Liver (tissue), 9 donors: Measurements from ENCODE around the gene CYP11A1. TPM values are rescaled to one million over a fixed set of nuclear protein-coding genes. Genes with fewer than 3 reads are reported as not detected.

Experiments
- DNase-seq: peaks from one replicate; pipeline ENCODE4 v3.0.0-alpha.2; 2017; ENCODE audit warnings: low spot score
- H3K27ac ChIP-seq, 2 donors: one replicate each; pipeline ENCODE4 v1.7.0; 2013; ENCODE audit warnings: inconsistent platforms in 2 of 2, low read length in 2 of 2, control low read depth in 1 of 2, low read depth in 1 of 2, mild to moderate bottlenecking in 1 of 2
- H3K27me3 ChIP-seq, 4 donors: one replicate each; pipeline versions ENCODE4 v1.6.1 to v1.7.0; 2013; ENCODE audit warnings: low read length in 3 of 4, inconsistent platforms in 1 of 4, mild to moderate bottlenecking in 1 of 4, moderate library complexity in 1 of 4; ENCODE audit not compliant: control insufficient read depth in 4 of 4, insufficient read depth in 4 of 4
- H3K36me3 ChIP-seq, 4 donors: one replicate each; pipeline versions ENCODE4 v1.6.1 to v1.7.0; 2013; ENCODE audit warnings: low read length in 3 of 4, mild to moderate bottlenecking in 3 of 4, low read depth in 1 of 4, moderate library complexity in 1 of 4; ENCODE audit not compliant: control insufficient read depth in 4 of 4, insufficient read depth in 3 of 4
- H3K4me1 ChIP-seq, 4 donors: one replicate each; pipeline versions ENCODE4 v1.6.1 to v1.7.0; 2013; ENCODE audit warnings: low read length in 3 of 4, mild to moderate bottlenecking in 3 of 4, moderate library complexity in 1 of 4; ENCODE audit not compliant: control insufficient read depth in 4 of 4, insufficient read depth in 4 of 4
- H3K4me3 ChIP-seq, 3 donors: one replicate each; pipeline versions ENCODE4 v1.6.1 to v1.7.0; 2013; ENCODE audit warnings: low read length in 3 of 3, control low read depth in 1 of 3, low read depth in 1 of 3, mild to moderate bottlenecking in 1 of 3
- H3K9ac ChIP-seq, 2 donors: one replicate each; pipeline ENCODE4 v1.7.0; 2013; ENCODE audit warnings: low read length in 2 of 2, mild to moderate bottlenecking in 2 of 2, moderate library complexity in 2 of 2, control low read depth in 1 of 2, low read depth in 1 of 2
- H3K9me3 ChIP-seq, 4 donors: one replicate each; pipeline versions ENCODE4 v1.6.1 to v1.7.0; 2013; ENCODE audit warnings: low read length in 3 of 4; ENCODE audit not compliant: control insufficient read depth in 4 of 4
- ATF3 ChIP-seq: IDR thresholded peaks from 2 replicates; pipeline ENCODE4 v1.6.1; 2016; ENCODE audit warnings: antibody characterized with exemption
- CTCF ChIP-seq: fragments of 150-350 bp; IDR thresholded peaks from 2 replicates; pipeline ENCODE4 v1.5.1; 2017; ENCODE audit warnings: improper control_type of control experiment, low read depth, low read length; ENCODE audit not compliant: missing input control
- FOXA1 ChIP-seq: IDR thresholded peaks from 2 replicates; pipeline ENCODE4 v1.6.1; 2016; ENCODE audit warnings: antibody characterized with exemption
- FOXA2 ChIP-seq: IDR thresholded peaks from 2 replicates; pipeline ENCODE4 v1.6.1; 2016; ENCODE audit warnings: antibody characterized with exemption
- HNF4A ChIP-seq, 2 donors: conservative IDR thresholded peaks; 2 replicates each; pipeline ENCODE4 v1.6.1; 2016; ENCODE audit warnings: antibody characterized with exemption in 2 of 2, mild to moderate bottlenecking in 2 of 2
- HNF4G ChIP-seq: IDR thresholded peaks from 2 replicates; pipeline ENCODE4 v1.6.1; 2016; ENCODE audit warnings: antibody characterized with exemption
- JUND ChIP-seq, 2 donors: IDR thresholded peaks; 2 replicates each; pipeline ENCODE4 v1.6.1; 2016; ENCODE audit warnings: antibody characterized with exemption in 2 of 2
- MAX ChIP-seq: IDR thresholded peaks from 2 replicates; pipeline ENCODE4 v1.6.1; 2016; ENCODE audit warnings: antibody characterized with exemption
- NR2F2 ChIP-seq: IDR thresholded peaks from 2 replicates; pipeline ENCODE4 v1.6.1; 2016; ENCODE audit warnings: antibody characterized with exemption
- RAD21 ChIP-seq, 2 donors: IDR thresholded peaks; 2 replicates each; pipeline ENCODE4 v1.6.1; 2016; ENCODE audit warnings: antibody characterized with exemption in 2 of 2, mild to moderate bottlenecking in 2 of 2
- REST ChIP-seq: IDR thresholded peaks from 2 replicates; pipeline ENCODE4 v1.6.1; 2016; ENCODE audit warnings: antibody characterized with exemption, mild to moderate bottlenecking
- SP1 ChIP-seq: IDR thresholded peaks from 2 replicates; pipeline ENCODE4 v1.6.1; 2018; ENCODE audit warnings: antibody characterized with exemption, mild to moderate bottlenecking
- TAF1 ChIP-seq: conservative IDR thresholded peaks from 2 replicates; pipeline ENCODE4 v1.6.1; 2016; ENCODE audit warnings: antibody characterized with exemption, mild to moderate bottlenecking
- YY1 ChIP-seq: IDR thresholded peaks from 2 replicates; pipeline ENCODE4 v1.6.1; 2016; ENCODE audit warnings: antibody characterized with exemption, mild to moderate bottlenecking
- ZBTB33 ChIP-seq: IDR thresholded peaks from 2 replicates; pipeline ENCODE4 v1.6.1; 2016; ENCODE audit warnings: antibody characterized with exemption
- WGBS: extraction: QIAGEN DNeasy Blood & Tissue Kit; methylation state at CpG from one replicate; pipeline ENCODE4 v1.1.7; 2013; 5-methylcytosine and 5-hydroxymethylcytosine counted together
- polyA plus RNA-seq, 2 donors: library from polyadenylated mRNA; stranded (reverse) in 1 of 2; unstranded in 1 of 2; fragments of 200-250 nt in 1 of 2; fragments of >200 nt in 1 of 2; fragmentation: Nextera tagmentation in 1 of 2; extraction: Ambion mirVana in 1 of 2; gene quantifications; one replicate each; pipeline versions ENCODE4 v1.2.1 to v1.2.3, GENCODE V29; 2013 to 2015
- total RNA-seq, 2 donors: library from RNA; depleted of rRNA; stranded (reverse); fragments of >200 nt; gene quantifications; one replicate each; pipeline ENCODE4 v1.2.3, GENCODE V29; 2014
- donor health status: healthy.
- donor health status: healthy.
- donor health status: healthy.
- donor health status: healthy.
- donor health status: healthy.

Gene CYP11A1
- total and polyA plus RNA-seq, 4 donors, result 0.47 to 2.3 (median 1.9) TPM

- TF ChIP-seq ZBTB33 (no peak), MAX (no peak)
Measured at GRCh38 chr15:74414603-74415338, 47.3 kb upstream of the CYP11A1 start (continued).

- no peak for DNase-seq
- 81% methylated on average over 5 of the region's 5 CpGs for WGBS
- H3K27me3 ChIP-seq, result no peaks in the 10 kb centered on the region
- H3K9me3 ChIP-seq, result no peaks in the 10 kb centered on the region
- no peak overlapping the region for H3K27ac ChIP-seq
- no peak overlapping the region for H3K9ac ChIP-seq
- H3K4me3 ChIP-seq, result no peak overlapping the region
- H3K36me3 ChIP-seq, result no peaks in the 10 kb centered on the region
- H3K4me1 ChIP-seq, result peaks cover 0 to 6% (median 2%) of the 10 kb centered on the region in 4 donors
- TF ChIP-seq MAX (no peak), ATF3 (no peak), TAF1 (no peak), FOXA1 (no peak), FOXA2 (no peak), SP1 (no peak), REST (no peak), HNF4A (conservative IDR thresholded peaks at IDR 0.05) (no peak)
Measured at GRCh38 chr15:74414081-74414580, 46.7 kb upstream of the CYP11A1 start.

- Histone ChIP-seq H3K9me3 (no peaks in the 10 kb centered on the region), H3K4me3 (no peak overlapping the region), H3K4me1 (no peaks in the 10 kb centered on the region), H3K36me3 (no peaks in the 10 kb centered on the region), H3K27me3 (no peaks in the 10 kb centered on the region), H3K9ac (no peak overlapping the region), H3K27ac (no peak overlapping the region)
- no peak for DNase-seq
- WGBS, result 91% methylated on average over 9 of the region's 9 CpGs
- TF ChIP-seq NR2F2 (no peak), YY1 (no peak), RAD21 (IDR thresholded peaks at IDR 0.05) (no peak), FOXA2 (no peak), HNF4A (conservative IDR thresholded peaks at IDR 0.05) (no peak), ATF3 (no peak), HNF4G (no peak), TAF1 (no peak), ZBTB33 (no peak), JUND (IDR thresholded peaks at IDR 0.05) (no peak), CTCF (no peak), MAX (no peak)
Measured at GRCh38 chr15:74413350-74414080, 46.1 kb upstream of the CYP11A1 start.
